Mucosa of descending colon (tissue), 3 donors: ENCODE data around the gene ELOVL3. TPM values are rescaled to one million over a fixed set of nuclear protein-coding genes. Genes with fewer than 3 reads are reported as not detected.

Experiments used
- ATAC-seq: fragments of 200-7000 bp; cut with Tn5 transposase; one replicate; pipeline ENCODE4 v1.9.1; 2020; ENCODE audit warnings: mild to moderate bottlenecking, moderate library complexity
- DNase-seq, 3 donors: peaks; one replicate each; pipeline ENCODE4 v3.0.0-alpha.2; 2020
- H3K36me3 ChIP-seq: fragments of 200-600 bp; one replicate; pipeline ENCODE4 v1.8.0; 2021; ENCODE audit warnings: low read depth, mild to moderate bottlenecking
- H3K4me1 ChIP-seq: fragments of 200-600 bp; one replicate; pipeline ENCODE4 v1.8.0; 2021; ENCODE audit warnings: low read depth, mild to moderate bottlenecking
- H3K4me3 ChIP-seq: fragments of 200-600 bp; one replicate; pipeline ENCODE4 v1.8.0; 2021; ENCODE audit warnings: mild to moderate bottlenecking
- H3K9me3 ChIP-seq: fragments of 200-600 bp; one replicate; pipeline ENCODE4 v1.8.0; 2021; ENCODE audit warnings: mild to moderate bottlenecking
- intact Hi-C, 2 donors: fragments of 100-400 bp; cut with DNase I in 1 of 2; cut with micrococcal nuclease in 1 of 2; formaldehyde crosslinking; loops; one replicate each; pipeline versions ENCODE4 v1.11.0 to v1.11.1; 2022; cut with DNase I, micrococcal nuclease
- total RNA-seq, 3 donors: library from RNA; stranded (reverse); fragmentation: NEBNext Ultra II Directional in 2 of 3; extraction: Animal tissue kit (Norgen Biotek cat#: 25700) in 2 of 3; gene quantifications; one replicate each; pipeline versions ENCODE4 v1.2.1 to v1.2.4, GENCODE V29; 2021 to 2023
- TF ChIP-seq, protein P1 (sequence below): fragments of 200-600 bp; IDR thresholded peaks from one replicate; pipeline ENCODE4 v1.8.0; 2022; ENCODE audit warnings: antibody characterized with exemption, mild to moderate bottlenecking
- donor health status: DM: no; HTN: no; CAD: no; lungs with moderate emphysema.
- donor health status: DM: no; HTN: no; CAD: no.
- donor health status: DM: no; HTN: yes; CAD: no.

The ELOVL3 gene
- total RNA-seq, 3 donors from 2014 or later, result 0.22 TPM; not detected in 2

DNA sequence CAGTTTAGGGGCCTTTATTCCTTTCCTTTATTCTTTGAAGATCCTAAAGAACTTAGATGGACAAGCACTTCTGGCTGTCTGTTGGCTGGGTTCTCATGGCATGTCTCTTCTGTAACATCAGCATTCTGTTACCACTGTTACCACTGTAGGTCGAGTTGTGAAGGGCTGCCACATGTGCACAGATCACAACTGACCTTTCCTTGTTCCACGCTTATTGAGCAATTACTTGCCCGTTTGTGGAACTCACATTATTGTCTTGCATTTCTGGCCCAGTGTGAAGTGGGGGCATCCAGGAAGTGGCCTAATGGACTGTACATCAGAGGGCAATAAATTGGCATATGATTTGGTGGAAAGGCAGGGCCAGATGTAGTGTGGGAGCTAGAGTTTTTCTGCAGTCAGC is 42.9 kb downstream of the ELOVL3 start:
- Histone ChIP-seq H3K36me3 (no peaks in the 10 kb centered on the region), H3K4me3 (no peak overlapping the region), H3K4me1 (peaks cover 11% of the 10 kb centered on the region), H3K9me3 (no peaks in the 10 kb centered on the region)
- intact Hi-C loops, result no loop called here
- ATAC-seq (peak; percentile 19), DNase-seq (no peak)
- TF ChIP-seq, protein P1, sequence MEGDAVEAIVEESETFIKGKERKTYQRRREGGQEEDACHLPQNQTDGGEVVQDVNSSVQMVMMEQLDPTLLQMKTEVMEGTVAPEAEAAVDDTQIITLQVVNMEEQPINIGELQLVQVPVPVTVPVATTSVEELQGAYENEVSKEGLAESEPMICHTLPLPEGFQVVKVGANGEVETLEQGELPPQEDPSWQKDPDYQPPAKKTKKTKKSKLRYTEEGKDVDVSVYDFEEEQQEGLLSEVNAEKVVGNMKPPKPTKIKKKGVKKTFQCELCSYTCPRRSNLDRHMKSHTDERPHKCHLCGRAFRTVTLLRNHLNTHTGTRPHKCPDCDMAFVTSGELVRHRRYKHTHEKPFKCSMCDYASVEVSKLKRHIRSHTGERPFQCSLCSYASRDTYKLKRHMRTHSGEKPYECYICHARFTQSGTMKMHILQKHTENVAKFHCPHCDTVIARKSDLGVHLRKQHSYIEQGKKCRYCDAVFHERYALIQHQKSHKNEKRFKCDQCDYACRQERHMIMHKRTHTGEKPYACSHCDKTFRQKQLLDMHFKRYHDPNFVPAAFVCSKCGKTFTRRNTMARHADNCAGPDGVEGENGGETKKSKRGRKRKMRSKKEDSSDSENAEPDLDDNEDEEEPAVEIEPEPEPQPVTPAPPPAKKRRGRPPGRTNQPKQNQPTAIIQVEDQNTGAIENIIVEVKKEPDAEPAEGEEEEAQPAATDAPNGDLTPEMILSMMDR, result no peak

DNA sequence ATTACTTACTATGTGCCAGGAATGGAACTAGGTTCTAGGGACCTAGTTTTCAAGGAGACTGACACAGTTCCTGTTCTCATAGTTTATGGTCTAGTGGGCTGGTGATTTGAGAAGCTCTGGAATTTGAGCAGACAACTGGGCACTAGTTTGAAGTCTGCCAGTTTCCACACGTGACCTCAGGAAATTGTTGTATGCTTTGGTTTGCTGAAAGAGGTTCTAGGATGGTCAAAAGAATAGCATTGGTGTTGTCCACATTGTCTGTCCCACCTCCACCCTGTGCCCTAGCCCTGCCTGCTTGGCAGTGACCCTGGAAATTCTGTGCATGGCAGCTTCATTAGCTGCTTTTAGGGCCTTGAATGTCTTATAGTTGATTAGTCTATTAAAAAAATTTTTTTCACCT is 48.0 kb downstream of the ELOVL3 start:
- TF ChIP-seq, protein P1, result no peak
- Histone ChIP-seq H3K4me3 (no peak overlapping the region), H3K9me3 (no peaks in the 10 kb centered on the region), H3K36me3 (no peaks in the 10 kb centered on the region), H3K4me1 (peaks cover 2% of the 10 kb centered on the region)
- intact Hi-C loops, result no loop called here
- ATAC-seq (no peak), DNase-seq (no peak)

DNA sequence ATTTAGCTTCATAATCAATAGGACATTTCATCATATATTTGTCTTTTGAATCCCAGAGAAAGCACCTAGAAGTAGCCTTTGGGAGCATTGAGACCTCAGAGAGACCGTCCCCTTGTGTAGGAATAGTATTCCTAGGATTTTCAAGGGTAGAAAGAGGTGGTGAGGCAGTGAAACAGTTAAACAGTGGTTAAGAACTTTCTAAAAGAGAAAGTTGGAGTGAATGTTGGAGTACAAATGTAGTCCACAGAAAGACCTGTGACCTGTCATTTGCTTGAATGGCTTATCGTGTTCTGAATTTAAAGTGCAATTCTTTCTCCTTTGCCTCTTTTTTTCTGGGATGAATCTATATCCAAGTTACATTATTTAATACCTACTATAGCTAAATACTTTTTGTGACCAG is 49.2 kb downstream of the ELOVL3 start:
- DNase-seq, result no peak
- no peaks in the 10 kb centered on the region for H3K9me3 ChIP-seq
- no peak for ATAC-seq
- TF ChIP-seq, protein P1, result no peak
- intact Hi-C loops, result no loop called here
- H3K4me3 ChIP-seq, result no peak overlapping the region
- H3K36me3 ChIP-seq, result no peaks in the 10 kb centered on the region
- peaks cover 2% of the 10 kb centered on the region for H3K4me1 ChIP-seq

DNA sequence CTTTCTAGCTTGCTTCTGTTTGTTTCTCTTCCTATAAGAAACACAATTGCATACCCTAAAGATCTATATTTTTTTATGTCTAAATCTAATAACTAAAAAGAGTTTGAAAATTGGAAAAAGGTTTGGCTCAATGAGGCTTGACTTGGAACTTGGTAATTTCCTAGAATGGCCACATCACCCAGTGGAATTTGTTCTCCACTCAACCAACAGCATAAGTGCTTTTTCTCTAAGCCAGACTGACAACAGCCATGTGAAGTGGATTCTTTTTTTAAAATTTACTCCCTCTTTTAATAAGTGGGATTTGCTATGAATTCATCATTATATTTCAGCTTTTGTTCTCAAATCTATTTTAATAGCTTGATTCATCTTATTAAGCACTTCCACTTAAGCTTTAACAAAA is 53.0 kb downstream of the ELOVL3 start:
- intact Hi-C loops, result no loop called here
- DNase-seq, result no peak
- Histone ChIP-seq H3K9me3 (no peaks in the 10 kb centered on the region), H3K4me3 (no peak overlapping the region), H3K4me1 (peaks cover 2% of the 10 kb centered on the region), H3K36me3 (no peaks in the 10 kb centered on the region)
- no peak for ATAC-seq
- TF ChIP-seq, protein P1, result no peak

Other genes with a start within 250 kb of the ELOVL3 start
- gene ARMH3, start 170.1 kb upstream of the ELOVL3 start, total RNA-seq, result 10 to 100 TPM; 25.8 to 45.6 (median 28.1) TPM
- 10 to 100 TPM; 17.8 to 21.4 (median 18.3) TPM for gene HPS6, start 160.9 kb upstream of the ELOVL3 start, total RNA-seq
- gene LDB1, start 105.9 kb upstream of the ELOVL3 start, total RNA-seq, result 10 to 100 TPM; 32.3 to 92.2 (median 37.2) TPM
- 10 to 100 TPM; 17.1 to 30.3 (median 20.3) TPM for gene PPRC1, start 93.3 kb upstream of the ELOVL3 start, total RNA-seq
- gene NOLC1, start 73.9 kb upstream of the ELOVL3 start, total RNA-seq, result 10 to 100 TPM; 33.2 to 44.3 (median 40.1) TPM
- not detected for gene PITX3, start 15.2 kb downstream of the ELOVL3 start, total RNA-seq
- gene GBF1, start 19.2 kb downstream of the ELOVL3 start, total RNA-seq, result 10 to 100 TPM; 51.9 to 67.8 (median 62.9) TPM
- gene NFKB2, start 169.4 kb downstream of the ELOVL3 start, total RNA-seq, result 10 to 100 TPM; 26.9 to 72.2 (median 29.0) TPM
- gene PSD, start 192.5 kb downstream of the ELOVL3 start, total RNA-seq, result 100 to 1,000 TPM in 1 of 3 donors, 10 to 100 TPM in 1, 1 to 10 TPM in 1; 8.2 to 228 (median 11.4) TPM
- gene FBXL15, start 194.5 kb downstream of the ELOVL3 start, total RNA-seq, result 10 to 100 TPM; 18.3 to 27.7 (median 20.5) TPM
- gene CUEDC2, start 206.3 kb downstream of the ELOVL3 start, total RNA-seq, result 10 to 100 TPM; 26.6 to 51.9 (median 29.2) TPM
- gene C10orf95, start 225.2 kb downstream of the ELOVL3 start, total RNA-seq, result 1 to 10 TPM in 2 of 3 donors, under 1 TPM in 1; 0.41 to 2.3 (median 2.0) TPM